GM21381 (cell line): ENCODE results near the gene EXOC4.

ENCODE experiments used
- ATAC-seq: cut with Tn5 transposase; IDR thresholded peaks from one replicate; pipeline ENCODE4 v1.9.1; 2021; ENCODE audit warnings: mild to moderate bottlenecking, moderate library complexity; ENCODE audit not compliant: unreplicated experiment

EXOC4 gene

GRCh38 chr7:133853706-133854276 lies 600.9 kb downstream of the EXOC4 start:
- ATAC-seq, result peak; percentile 78

GRCh38 chr7:133854739-133855138 lies 601.9 kb downstream of the EXOC4 start:
- no peak for ATAC-seq

- ATAC-seq, result no peak
Measured at GRCh38 chr7:133857376-133858119, 604.7 kb downstream of the EXOC4 start.

GRCh38 chr7:133858311-133858710 lies 605.4 kb downstream of the EXOC4 start:
- ATAC-seq, result no peak

GRCh38 chr7:133859231-133859630 lies 606.4 kb downstream of the EXOC4 start:
- ATAC-seq, result no peak

GRCh38 chr7:133859871-133860450 lies 607.1 kb downstream of the EXOC4 start:
- ATAC-seq, result no peak

GRCh38 chr7:133860628-133861335 lies 607.9 kb downstream of the EXOC4 start:
- ATAC-seq, result no peak

GRCh38 chr7:133861876-133862275 lies 609.0 kb downstream of the EXOC4 start:
- ATAC-seq, result no peak

- no peak for ATAC-seq
Measured at GRCh38 chr7:133863362-133864061, 610.6 kb downstream of the EXOC4 start.

- no peak for ATAC-seq
Measured at GRCh38 chr7:133869556-133869955, 616.7 kb downstream of the EXOC4 start.

GRCh38 chr7:133871757-133872156 lies 618.9 kb downstream of the EXOC4 start:
- no peak for ATAC-seq

- ATAC-seq, result no peak
Measured at GRCh38 chr7:133873187-133873586, 620.3 kb downstream of the EXOC4 start.

- no peak for ATAC-seq
Measured at GRCh38 chr7:133873631-133874030, 620.8 kb downstream of the EXOC4 start.

- ATAC-seq, result no peak
Measured at GRCh38 chr7:133883591-133883990, 630.7 kb downstream of the EXOC4 start.

- no peak for ATAC-seq
Measured at GRCh38 chr7:133885213-133885612, 632.3 kb downstream of the EXOC4 start.

- ATAC-seq, result no peak
Measured at GRCh38 chr7:133886086-133886485, 633.2 kb downstream of the EXOC4 start.

- ATAC-seq, result no peak
Measured at GRCh38 chr7:133886797-133887196, 633.9 kb downstream of the EXOC4 start.

- ATAC-seq, result no peak
Measured at GRCh38 chr7:133887459-133887858, 634.6 kb downstream of the EXOC4 start.

- ATAC-seq, result no peak
Measured at GRCh38 chr7:133888061-133888930, 635.4 kb downstream of the EXOC4 start.

GRCh38 chr7:133904776-133905175 lies 651.9 kb downstream of the EXOC4 start:
- ATAC-seq, result no peak
